CD4-positive, alpha-beta T cell treated with Interleukin-6 for 4 hours (primary cell): ENCODE results near the gene GNPAT.

Experiments used
- DNase-seq: peaks from one replicate; pipeline ENCODE4 v3.0.0-alpha.2; 2020; ENCODE audit warnings: mixed read lengths

Gene GNPAT

GRCh38 chr1:231214918-231215680 lies 25.9 kb upstream of the GNPAT start:
- DNase-seq = no peak

- DNase-seq = no peak
Observed at GRCh38 chr1:231215681-231216385, 25.2 kb upstream of the GNPAT start.

GRCh38 chr1:231216498-231216897 lies 24.5 kb upstream of the GNPAT start:
- no peak for DNase-seq

- DNase-seq = no peak
Observed at GRCh38 chr1:231217056-231217455, 24.0 kb upstream of the GNPAT start.

- no peak for DNase-seq
Observed at GRCh38 chr1:231218078-231218477, 22.9 kb upstream of the GNPAT start.

- no peak for DNase-seq
Observed at GRCh38 chr1:231219422-231220401, 21.3 kb upstream of the GNPAT start.

- DNase-seq = no peak
Observed at GRCh38 chr1:231220801-231221200, 20.2 kb upstream of the GNPAT start.

GRCh38 chr1:231226156-231226555 lies 14.9 kb upstream of the GNPAT start:
- DNase-seq = no peak

GRCh38 chr1:231231511-231231910 lies 9.5 kb upstream of the GNPAT start:
- no peak for DNase-seq

DNA sequence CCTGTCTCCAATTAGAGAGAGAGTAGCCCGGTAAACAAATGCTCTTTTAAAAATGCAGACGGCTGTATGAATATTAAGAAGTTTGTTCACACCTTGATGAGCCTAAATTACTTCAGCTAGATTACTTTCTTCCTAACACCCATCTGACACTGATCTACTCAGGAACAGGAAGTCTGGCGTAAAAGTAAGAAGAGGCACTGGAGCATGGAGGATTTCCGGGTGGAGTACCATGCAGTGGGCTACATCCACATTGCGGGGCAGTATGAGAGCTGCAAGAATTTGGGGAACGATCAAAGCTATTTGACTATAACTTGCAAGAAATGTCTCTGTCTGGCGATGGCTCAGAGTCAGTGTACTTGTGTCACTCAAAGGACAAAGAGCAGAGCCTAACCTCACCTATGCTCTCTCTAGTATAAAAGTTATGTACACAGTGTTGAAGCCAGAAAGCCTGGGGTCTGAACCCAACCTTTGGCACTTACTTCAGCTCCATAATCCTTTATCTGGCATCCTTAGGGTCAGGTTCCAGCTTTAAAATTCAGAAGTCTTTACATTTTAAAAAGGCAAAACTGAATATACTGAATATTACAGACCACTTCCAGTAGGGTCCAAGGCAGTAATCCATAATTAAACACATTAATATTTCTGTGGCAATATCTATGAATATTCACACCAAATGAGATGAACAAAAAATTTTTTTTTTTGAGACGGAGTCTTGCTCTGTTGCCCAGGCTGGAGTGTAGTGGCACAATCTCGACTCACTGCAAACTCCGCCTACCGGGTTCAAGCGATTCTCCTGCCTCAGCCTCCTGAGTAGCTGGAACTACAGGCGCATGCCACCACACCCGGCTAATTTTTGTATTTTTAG lies 7.9 kb upstream of the GNPAT start:
- no peak for DNase-seq

DNA sequence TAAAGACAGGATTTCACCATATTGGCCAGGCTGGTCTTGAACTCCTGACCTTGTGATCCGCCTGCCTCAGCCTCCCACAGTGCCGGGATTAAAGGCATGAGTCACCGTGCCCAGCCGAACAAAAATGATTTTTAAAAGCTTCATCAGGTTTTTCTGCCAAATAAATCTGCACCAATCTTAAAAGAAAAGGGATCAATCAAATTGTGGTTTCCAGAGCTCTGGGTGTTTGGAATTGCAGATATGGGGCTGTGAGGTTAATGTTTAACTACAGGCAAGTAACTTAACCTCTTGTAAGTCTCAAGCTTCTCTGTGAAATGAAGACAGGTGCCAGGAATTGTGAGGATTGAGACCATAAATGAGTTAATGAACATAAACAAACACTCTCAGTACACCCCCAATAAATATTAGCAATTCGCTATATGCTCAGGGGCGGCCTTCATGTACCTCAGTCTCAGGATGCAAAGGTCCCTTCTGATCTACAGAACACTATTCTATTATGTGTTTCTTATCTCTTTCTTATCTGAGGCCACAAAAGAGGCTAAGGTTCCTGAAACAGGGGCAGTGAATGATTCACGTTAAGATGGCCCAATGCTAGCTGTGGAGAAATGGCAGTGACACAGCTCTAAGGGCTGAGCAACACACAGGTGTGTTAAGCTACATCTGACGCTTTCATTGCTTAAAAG lies 7.1 kb upstream of the GNPAT start:
- no peak for DNase-seq

DNA sequence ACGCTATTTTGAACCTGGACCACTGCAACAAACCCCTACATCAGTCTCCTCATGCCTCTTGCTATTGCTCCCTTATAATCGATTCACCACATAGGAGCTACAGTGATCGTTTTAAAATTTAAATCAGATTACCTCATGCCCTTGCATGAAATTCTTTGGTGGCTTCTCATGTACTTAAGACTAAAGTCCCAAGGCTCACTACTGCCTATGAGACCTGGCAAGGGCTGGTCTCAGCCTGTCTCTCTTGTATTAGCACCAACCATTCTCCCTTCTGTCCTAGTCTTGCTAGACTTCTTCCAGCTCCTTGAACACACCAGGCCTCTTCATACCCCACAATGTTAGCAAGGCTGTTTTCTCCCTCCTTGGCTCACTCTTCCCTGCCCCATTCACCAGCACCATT lies 6.5 kb upstream of the GNPAT start:
- DNase-seq = no peak

- no peak for DNase-seq
Observed at GRCh38 chr1:231235526-231236207, 5.3 kb upstream of the GNPAT start.

GRCh38 chr1:231236208-231236591 lies 4.8 kb upstream of the GNPAT start:
- DNase-seq = no peak

DNA sequence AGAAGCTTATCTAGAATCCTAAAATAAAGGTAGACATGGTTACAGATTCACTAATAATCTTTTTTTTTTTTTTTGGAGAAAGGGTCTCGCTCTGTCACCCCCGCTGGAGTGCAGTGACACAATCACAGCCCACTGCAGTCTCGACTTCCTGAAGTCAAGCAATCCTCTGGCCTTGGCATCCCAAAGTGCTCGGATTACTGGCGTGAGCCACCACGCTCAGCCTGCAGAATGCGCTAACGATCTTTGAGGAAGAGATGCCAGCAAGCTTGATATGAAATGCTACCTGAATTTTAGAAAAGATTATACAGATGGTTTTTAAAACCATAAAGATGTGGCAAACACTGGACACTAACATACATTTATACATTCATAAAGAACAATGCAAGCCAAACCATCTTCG lies 4.1 kb upstream of the GNPAT start:
- no peak for DNase-seq

GRCh38 chr1:231238298-231238697 lies 2.7 kb upstream of the GNPAT start:
- DNase-seq = no peak

DNA sequence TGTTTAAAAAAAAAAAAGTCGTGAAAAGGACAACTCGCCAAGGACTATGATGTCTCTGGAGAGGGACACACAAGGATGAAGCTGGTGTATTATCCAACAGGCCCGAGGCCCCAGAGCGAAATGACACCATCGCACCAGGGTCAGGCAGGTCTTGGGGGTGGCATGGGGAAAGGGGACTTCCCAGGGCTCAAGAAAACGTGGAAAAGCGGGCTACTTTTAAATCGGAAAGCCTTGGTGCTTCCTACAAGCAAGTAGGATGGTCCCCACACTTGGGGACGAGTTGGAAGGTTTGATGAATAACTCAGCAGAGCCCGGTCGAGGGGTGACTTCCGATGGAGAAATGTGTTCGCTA lies 505 bp upstream of the GNPAT start:
- no peak for DNase-seq

- peak; percentile 14 for DNase-seq
Observed at GRCh38 chr1:231241750-231242149, 738 bp downstream of the GNPAT start.

DNA sequence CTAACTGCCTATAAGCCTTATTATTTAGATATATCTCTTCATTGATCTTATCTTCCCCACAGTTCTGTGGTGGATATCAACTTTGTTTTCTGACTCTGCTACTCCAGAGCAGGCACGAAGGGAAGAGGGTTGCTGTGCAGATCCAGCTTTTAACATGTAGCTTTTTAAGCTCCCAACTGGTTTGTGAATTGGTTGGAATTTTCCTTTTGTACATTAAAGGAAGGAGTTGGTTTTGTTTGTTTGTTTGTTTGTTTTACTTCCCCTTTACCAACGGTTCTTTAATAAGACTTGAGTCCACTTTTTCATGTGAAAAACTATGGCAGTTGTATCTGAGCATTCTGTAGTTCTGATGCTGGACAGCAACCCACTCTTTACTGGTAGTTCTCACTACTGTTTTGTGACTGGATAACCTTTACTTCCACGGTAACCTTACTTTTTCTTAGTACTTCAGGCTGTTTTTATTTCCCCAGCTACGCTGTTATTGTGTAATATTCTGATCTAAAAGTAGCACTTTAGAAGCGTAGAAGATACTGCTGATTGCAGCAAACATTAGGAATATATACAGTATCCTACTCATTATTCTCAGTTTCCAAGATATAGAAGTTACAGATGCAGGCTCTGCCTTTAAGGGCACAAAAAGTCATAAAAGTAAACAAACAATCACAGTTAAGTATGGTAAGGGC lies 1.6 kb downstream of the GNPAT start:
- no peak for DNase-seq

GRCh38 chr1:231248778-231249177 lies 7.8 kb downstream of the GNPAT start:
- no peak for DNase-seq

GRCh38 chr1:231252336-231252735 lies 11.3 kb downstream of the GNPAT start:
- DNase-seq = no peak
